Body of pancreas (tissue), 4 donors: ENCODE results near the gene EFNA5. TPM values are rescaled to one million over a fixed set of nuclear protein-coding genes. Genes with fewer than 3 reads are reported as not detected.
A peak's percentile ranks its signal among the peaks of the same experiment; 100 is the strongest.

Experiments
- ATAC-seq: fragments of 150-250 bp; one replicate; pipeline ENCODE4 v1.9.1; 2016
- DNase-seq, 4 donors: peaks; one replicate each; pipeline ENCODE4 v3.0.0-alpha.2; 2019
- H3K27ac ChIP-seq, 4 donors: fragments of 200-600 bp; sonication (generic); 1 replicate in 3 of 4; 2 replicates in 1 of 4; pipeline versions ENCODE4 v1.5.1 to v1.6.1; 2016 to 2019; ENCODE audit warnings: mild to moderate bottlenecking in 1 of 4, mixed read lengths in 1 of 4, moderate library complexity in 1 of 4
- H3K27me3 ChIP-seq, 2 donors: fragments of 200-600 bp; sonication (generic); one replicate each; pipeline ENCODE4 v1.6.0; 2016; ENCODE audit warnings: mild to moderate bottlenecking in 1 of 2
- H3K36me3 ChIP-seq, 2 donors: fragments of 200-600 bp; sonication (generic); replicated peaks in 1 of 2; 2 replicates each; pipeline ENCODE4 v1.5.1; 2016; ENCODE audit warnings: low read depth in 2 of 2; ENCODE audit not compliant: insufficient read depth in 1 of 2
- H3K4me1 ChIP-seq: fragments of 200-600 bp; sonication (generic); one replicate; pipeline ENCODE4 v1.6.0; 2016
- H3K4me3 ChIP-seq, 2 donors: fragments of 200-600 bp; sonication (generic); 1 replicate in 1 of 2; 2 replicates in 1 of 2; pipeline ENCODE4 v1.5.1; 2016 to 2019
- H3K9me3 ChIP-seq, 3 donors: fragments of 200-600 bp; sonication (generic); 1 replicate in 2 of 3; 2 replicates in 1 of 3; pipeline ENCODE4 v1.5.1; 2016
- CTCF ChIP-seq, 7 experiments: fragments of 450-650 bp in 4 of 7; fragments of 200-600 bp in 3 of 7; sonication (generic) in 3 of 7; IDR thresholded peaks; one replicate each; pipeline ENCODE4 v1.5.1; 2016 to 2019; ENCODE audit warnings: antibody characterized with exemption in 7 of 7
- POLR2A ChIP-seq, 3 donors: fragments of 450-650 bp; IDR thresholded peaks; one replicate each; pipeline ENCODE4 v1.6.1; 2016; ENCODE audit warnings: antibody characterized with exemption in 3 of 3, mild to moderate bottlenecking in 2 of 3
- WGBS, 2 donors: methylation state at CpG; one replicate each; pipeline ENCODE4 v1.1.5; 2017; 5-methylcytosine and 5-hydroxymethylcytosine counted together
- intact Hi-C: fragments of 100-400 bp; cut with DNase I; formaldehyde crosslinking; loops from one replicate; pipeline ENCODE4 v1.15.1; 2023
- total RNA-seq, 2 donors: library from RNA; depleted of rRNA; stranded (reverse); fragments of >200 nt; gene quantifications; one replicate each; pipeline ENCODE4 v1.1.0, GENCODE V29; 2016

EFNA5 gene
- total RNA-seq, 2 donors from 2014 or later, result 1.3 to 3.4 TPM

- Histone ChIP-seq H3K9me3 (no peaks in the 10 kb centered on the region), H3K27ac (no peak overlapping the region), H3K36me3 (no peaks in the 10 kb centered on the region), H3K4me1 (peaks cover 12% of the 10 kb centered on the region), H3K27me3 (no peaks in the 10 kb centered on the region), H3K4me3 (no peak overlapping the region)
- intact Hi-C loops, result no loop called here
- ATAC-seq, result peak; percentile 54
- TF ChIP-seq CTCF (IDR thresholded peaks at IDR 0.05), result no peak
- WGBS, 2 donors, result 30 to 60% methylated on average over 1 of the region's 1 CpG
- peak in 1 of 4 donors; percentile 15 for DNase-seq
Observed at GRCh38 chr5:107476783-107477182, 194.0 kb downstream of the EFNA5 start.

GRCh38 chr5:107474716-107475489, 195.8 kb downstream of the EFNA5 start:
- 24 to 27% methylated on average over 4 of the region's 4 CpGs for WGBS, 2 donors
- Histone ChIP-seq H3K4me3 (no peak overlapping the region), H3K36me3 (no peaks in the 10 kb centered on the region), H3K27me3 (no peaks in the 10 kb centered on the region), H3K9me3 (no peaks in the 10 kb centered on the region), H3K27ac (peak overlapping the region in 2 of 4 donors; percentile 27 to 48), H3K4me1 (peaks cover 12% of the 10 kb centered on the region)
- DNase-seq (no peak), ATAC-seq (peak; percentile 68)
- intact Hi-C loops, result no loop called here
- TF ChIP-seq CTCF (IDR thresholded peaks at IDR 0.05) (no peak), POLR2A (IDR thresholded peaks at IDR 0.05) (no peak)

- DNase-seq (no peak), ATAC-seq (no peak)
- H3K9me3 ChIP-seq, result no peaks in the 10 kb centered on the region
- H3K4me1 ChIP-seq, result peaks cover 12% of the 10 kb centered on the region
- intact Hi-C loops, result no loop called here
- no peaks in the 10 kb centered on the region for H3K27me3 ChIP-seq
- no peak for TF ChIP-seq POLR2A (IDR thresholded peaks at IDR 0.05)
- no peak for TF ChIP-seq CTCF (IDR thresholded peaks at IDR 0.05)
- WGBS, 2 donors, result 86 to 91% methylated on average over 3 of the region's 3 CpGs
- no peak overlapping the region for H3K4me3 ChIP-seq
- no peaks in the 10 kb centered on the region for H3K36me3 ChIP-seq
- peak overlapping the region in 1 of 4 donors; percentile 48 for H3K27ac ChIP-seq
Observed at GRCh38 chr5:107474361-107474715, 196.4 kb downstream of the EFNA5 start.

GRCh38 chr5:107472620-107473064, 198.1 kb downstream of the EFNA5 start:
- ATAC-seq, result no peak
- DNase-seq, result no peak
- intact Hi-C loops, result no loop called here
- WGBS, 2 donors, result 50 to 52% methylated on average over 2 of the region's 2 CpGs
- Histone ChIP-seq H3K9me3 (no peaks in the 10 kb centered on the region), H3K36me3 (no peaks in the 10 kb centered on the region), H3K4me1 (peaks cover 12% of the 10 kb centered on the region), H3K27me3 (no peaks in the 10 kb centered on the region), H3K4me3 (no peak overlapping the region), H3K27ac (no peak overlapping the region)
- no peak for TF ChIP-seq POLR2A (IDR thresholded peaks at IDR 0.05)

GRCh38 chr5:107470295-107470582, 200.5 kb downstream of the EFNA5 start:
- DNase-seq (no peak), ATAC-seq (no peak)
- Histone ChIP-seq H3K36me3 (no peaks in the 10 kb centered on the region), H3K4me3 (no peak overlapping the region), H3K9me3 (no peaks in the 10 kb centered on the region), H3K4me1 (peaks cover 8% of the 10 kb centered on the region), H3K27ac (no peak overlapping the region), H3K27me3 (peaks cover 0 to 2% of the 10 kb centered on the region in 2 donors)
- TF ChIP-seq POLR2A (IDR thresholded peaks at IDR 0.05), result no peak
- no peak for TF ChIP-seq CTCF (IDR thresholded peaks at IDR 0.05)
- 36 to 67% methylated on average over 1 of the region's 1 CpG for WGBS, 2 donors
- intact Hi-C loops, result no loop called here
